ENCODE data around the gene PALLD.

PALLD gene

DNA sequence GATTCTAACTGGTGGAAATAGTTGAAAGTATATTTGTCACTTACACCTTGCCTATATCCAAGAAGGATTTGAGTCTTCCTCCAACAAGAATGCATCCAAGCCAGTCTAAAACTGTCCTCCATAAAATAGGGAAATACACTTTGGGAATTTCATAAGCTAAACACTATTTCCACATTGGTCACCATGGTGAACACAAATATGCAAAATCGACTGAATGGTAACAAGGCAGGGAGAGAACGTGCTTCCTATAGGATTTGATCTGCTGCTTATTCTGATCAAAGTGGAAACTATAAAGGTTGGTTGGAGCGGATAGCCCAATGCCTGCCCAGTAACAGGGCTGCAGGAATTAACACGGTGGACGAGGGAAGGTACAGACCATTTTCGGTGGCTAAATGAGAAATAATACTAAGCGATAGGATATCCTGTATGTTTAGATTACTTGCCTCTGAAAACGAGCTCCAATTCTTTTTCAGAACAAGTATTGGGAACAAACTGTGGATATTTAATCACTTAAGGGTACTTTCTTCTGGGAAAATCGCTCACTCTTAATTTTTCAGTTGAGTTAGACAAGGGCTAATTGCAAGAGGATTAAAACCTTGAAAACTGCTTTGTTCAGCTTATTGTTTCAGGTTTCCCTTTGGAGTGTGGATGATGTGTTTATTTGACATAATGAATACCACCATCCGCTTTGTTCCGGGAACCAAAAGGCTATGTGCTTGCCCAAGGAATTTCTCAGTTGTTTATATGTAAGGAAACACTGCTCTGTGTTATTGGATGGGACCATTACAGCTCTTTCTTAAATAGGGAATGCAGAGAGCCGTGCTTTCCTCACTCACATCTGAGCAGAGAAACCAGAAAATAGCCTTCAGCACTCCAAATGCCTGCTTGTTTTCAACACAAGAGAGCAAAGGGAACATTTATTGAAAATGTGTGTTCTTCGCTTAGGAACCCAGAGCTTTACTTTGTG is 318.8 kb downstream of the PALLD start:
- DNase-seq (ENCODE audit: low spot score) = no peak
- in situ Hi-C loops (cut with MboI; ENCODE audit: low sequenced_read_pairs, unreplicated experiment) = no loop called here
- TF ChIP-seq, protein P1, sequence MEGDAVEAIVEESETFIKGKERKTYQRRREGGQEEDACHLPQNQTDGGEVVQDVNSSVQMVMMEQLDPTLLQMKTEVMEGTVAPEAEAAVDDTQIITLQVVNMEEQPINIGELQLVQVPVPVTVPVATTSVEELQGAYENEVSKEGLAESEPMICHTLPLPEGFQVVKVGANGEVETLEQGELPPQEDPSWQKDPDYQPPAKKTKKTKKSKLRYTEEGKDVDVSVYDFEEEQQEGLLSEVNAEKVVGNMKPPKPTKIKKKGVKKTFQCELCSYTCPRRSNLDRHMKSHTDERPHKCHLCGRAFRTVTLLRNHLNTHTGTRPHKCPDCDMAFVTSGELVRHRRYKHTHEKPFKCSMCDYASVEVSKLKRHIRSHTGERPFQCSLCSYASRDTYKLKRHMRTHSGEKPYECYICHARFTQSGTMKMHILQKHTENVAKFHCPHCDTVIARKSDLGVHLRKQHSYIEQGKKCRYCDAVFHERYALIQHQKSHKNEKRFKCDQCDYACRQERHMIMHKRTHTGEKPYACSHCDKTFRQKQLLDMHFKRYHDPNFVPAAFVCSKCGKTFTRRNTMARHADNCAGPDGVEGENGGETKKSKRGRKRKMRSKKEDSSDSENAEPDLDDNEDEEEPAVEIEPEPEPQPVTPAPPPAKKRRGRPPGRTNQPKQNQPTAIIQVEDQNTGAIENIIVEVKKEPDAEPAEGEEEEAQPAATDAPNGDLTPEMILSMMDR (IDR thresholded peaks at IDR 0.05; ENCODE audit: borderline replicate concordance, control extremely low read depth, extremely low read depth, insufficient read depth, missing control alignments) = no peak

- TF ChIP-seq, protein P1 (IDR thresholded peaks at IDR 0.05; ENCODE audit: borderline replicate concordance, control extremely low read depth, extremely low read depth, insufficient read depth, missing control alignments) = no peak
- in situ Hi-C loops (cut with MboI; ENCODE audit: low sequenced_read_pairs, unreplicated experiment) = no loop called here
- no peak for DNase-seq (ENCODE audit: low spot score)
Observed at GRCh38 chr4:168817370-168817769, 320.5 kb downstream of the PALLD start.

DNA sequence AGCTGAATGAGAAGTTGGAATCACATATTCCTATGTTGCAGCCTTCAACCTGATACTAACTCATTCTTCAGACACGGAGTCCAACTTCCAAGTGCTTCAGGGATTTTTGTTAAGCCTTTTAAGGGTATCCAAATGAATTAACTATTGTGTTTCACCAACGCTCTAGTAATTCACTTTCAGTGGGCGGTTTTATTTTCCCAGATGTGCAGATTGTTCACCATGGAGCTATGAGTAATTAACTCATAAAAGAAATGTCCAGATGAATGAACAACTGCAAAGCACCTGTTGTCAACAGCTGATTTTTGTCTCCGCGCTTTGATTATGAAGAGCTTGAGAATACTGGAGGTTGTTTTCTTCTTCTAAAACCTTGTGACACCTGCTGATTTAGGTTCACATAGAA is 325.6 kb downstream of the PALLD start:
- no peak for DNase-seq (ENCODE audit: low spot score)
- in situ Hi-C loops (cut with MboI; ENCODE audit: low sequenced_read_pairs, unreplicated experiment) = no loop called here
- TF ChIP-seq, protein P1 (IDR thresholded peaks at IDR 0.05; ENCODE audit: borderline replicate concordance, control extremely low read depth, extremely low read depth, insufficient read depth, missing control alignments) = no peak

GRCh38 chr4:168825975-168826374 is 329.1 kb downstream of the PALLD start:
- TF ChIP-seq, protein P1 (IDR thresholded peaks at IDR 0.05; ENCODE audit: borderline replicate concordance, control extremely low read depth, extremely low read depth, insufficient read depth, missing control alignments) = no peak
- in situ Hi-C loops (cut with MboI; ENCODE audit: low sequenced_read_pairs, unreplicated experiment) = no loop called here
- DNase-seq (ENCODE audit: low spot score) = no peak

DNA sequence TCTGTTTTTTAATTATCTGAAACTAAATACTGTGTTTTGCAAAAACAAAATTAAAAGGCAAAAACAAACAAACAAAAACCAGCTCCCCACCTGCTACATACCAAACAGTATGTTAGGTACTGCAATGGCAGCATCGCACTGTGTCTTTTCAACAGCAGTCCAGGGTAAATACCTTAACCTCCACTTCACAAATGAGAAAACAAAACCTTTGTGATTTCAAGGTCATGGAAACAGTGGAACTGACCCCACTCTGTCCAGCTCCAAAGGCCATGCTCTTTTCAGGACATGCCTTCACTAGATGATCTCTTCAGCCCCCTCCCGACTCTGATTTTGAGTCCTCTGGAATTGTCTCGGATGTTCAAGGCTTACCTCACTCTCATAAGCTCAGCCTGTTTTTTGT is 329.8 kb downstream of the PALLD start:
- DNase-seq (ENCODE audit: low spot score) = no peak
- in situ Hi-C loops (cut with MboI; ENCODE audit: low sequenced_read_pairs, unreplicated experiment) = no loop called here
- TF ChIP-seq, protein P1 (IDR thresholded peaks at IDR 0.05; ENCODE audit: borderline replicate concordance, control extremely low read depth, extremely low read depth, insufficient read depth, missing control alignments) = no peak

DNA sequence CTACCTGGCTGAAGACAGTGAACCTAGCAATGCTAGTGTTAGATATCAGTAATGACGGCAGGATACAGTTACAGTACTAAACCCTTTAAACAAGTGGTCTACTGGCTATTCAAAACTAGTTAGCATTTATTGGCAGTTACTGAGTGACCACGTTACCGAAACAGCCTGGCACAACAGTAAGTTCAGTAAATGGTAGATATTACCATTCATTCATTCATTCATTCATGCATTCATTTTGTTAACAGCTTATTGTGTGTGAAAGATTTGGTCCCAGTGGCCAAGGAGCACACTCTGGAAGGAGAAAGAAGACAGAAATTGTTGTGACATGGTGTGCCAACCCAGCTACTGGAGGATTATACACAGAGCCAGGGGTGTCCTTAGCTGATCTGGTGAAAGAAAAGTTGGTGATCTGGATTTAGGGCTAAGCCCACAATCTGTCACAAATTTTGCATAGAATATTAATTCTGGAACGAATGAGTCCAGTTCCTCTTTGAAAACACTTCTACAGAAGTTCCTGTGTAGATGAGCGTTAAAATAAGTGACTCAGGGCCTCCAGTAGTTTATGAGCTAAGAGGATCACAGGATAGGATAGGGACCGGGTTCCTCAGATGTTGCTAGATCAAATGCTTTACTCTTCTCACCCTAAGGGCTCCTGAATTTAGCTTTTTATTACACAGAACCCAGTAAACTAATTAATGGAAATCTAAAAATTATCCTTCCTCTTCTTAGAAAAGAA is 334.1 kb downstream of the PALLD start:
- in situ Hi-C loops (cut with MboI; ENCODE audit: low sequenced_read_pairs, unreplicated experiment) = no loop called here
- no peak for DNase-seq (ENCODE audit: low spot score)
- TF ChIP-seq, protein P1 (IDR thresholded peaks at IDR 0.05; ENCODE audit: borderline replicate concordance, control extremely low read depth, extremely low read depth, insufficient read depth, missing control alignments) = no peak

Data from GM13976 (cell line).